C4-2B (cell line): ENCODE measurements around the gene SORCS1.

ENCODE experiments used
- CTCF ChIP-seq: fragments of 450-650 bp; conservative IDR thresholded peaks from 2 replicates; pipeline ENCODE4 v1.5.1; 2017; ENCODE audit warnings: mild to moderate bottlenecking
- ZFX ChIP-seq: fragments of 450-650 bp; IDR thresholded peaks from 2 replicates; pipeline ENCODE4 v1.6.1; 2017

- TF ChIP-seq CTCF (no peak), ZFX (no peak)
Measured at GRCh38 chr10:106655636-106656035, 508.9 kb downstream of the SORCS1 start.
